ENCODE results near the gene TJP2. TPM values are rescaled to one million over a fixed set of nuclear protein-coding genes. Genes with fewer than 3 reads are reported as not detected.

The TJP2 gene
- total RNA-seq, result 1 to 10 TPM; 3.1 to 5.8 (median 4.1) TPM

- Mint-ChIP-seq H3K4me3 (peak within 1 kb of the TSS; percentile 85), H3K27me3 (ENCODE audit: low read depth) (peaks cover 37% of the 10 kb centered on the region), H3K36me3 (ENCODE audit: insufficient read depth) (no peaks in the 10 kb centered on the region), H3K4me1 (ENCODE audit: low read depth) (peaks cover 43% of the 10 kb centered on the region), H3K9me3 (no peaks in the 10 kb centered on the region)
- DNase-seq (peak; percentile 17), ATAC-seq (peak; percentile 30 to 44)
These were observed at the start of gene TJP2 for GRCh38 chr9:69173891-69174615. Gene TJP2, plus strand, starts transcription at chr9:69174277. Its CDS starts 96 bp downstream, at chr9:69174373.

GRCh38 chr9:69130456-69131441 is 43.3 kb upstream of the TJP2 start:
- Mint-ChIP-seq H3K9me3 (no peaks in the 10 kb centered on the region), H3K36me3 (ENCODE audit: insufficient read depth) (no peaks in the 10 kb centered on the region), H3K27me3 (ENCODE audit: low read depth) (no peaks in the 10 kb centered on the region), H3K4me1 (ENCODE audit: low read depth) (no peaks in the 10 kb centered on the region), H3K4me3 (no peak overlapping the region)
- ATAC-seq, result no peak
- no peak for DNase-seq

- no peak overlapping the region for H3K4me3 Mint-ChIP-seq
These were observed 42.4 kb upstream of the TJP2 start for GRCh38 chr9:69131682-69132081.

GRCh38 chr9:69132361-69132760 is 41.7 kb upstream of the TJP2 start:
- Mint-ChIP-seq H3K4me3 (no peak overlapping the region), H3K27me3 (ENCODE audit: low read depth) (no peaks in the 10 kb centered on the region), H3K9me3 (no peaks in the 10 kb centered on the region), H3K36me3 (ENCODE audit: insufficient read depth) (no peaks in the 10 kb centered on the region), H3K4me1 (ENCODE audit: low read depth) (no peaks in the 10 kb centered on the region)
- ATAC-seq (no peak), DNase-seq (no peak)

More at GRCh38 chr9:69131682-69132081, 42.4 kb upstream of the TJP2 start:
- Mint-ChIP-seq H3K4me1 (ENCODE audit: low read depth) (no peaks in the 10 kb centered on the region), H3K36me3 (ENCODE audit: insufficient read depth) (no peaks in the 10 kb centered on the region), H3K27me3 (ENCODE audit: low read depth) (no peaks in the 10 kb centered on the region), H3K9me3 (no peaks in the 10 kb centered on the region)
- ATAC-seq (no peak), DNase-seq (no peak)

GRCh38 chr9:69134412-69134811 is 39.7 kb upstream of the TJP2 start:
- Mint-ChIP-seq H3K36me3 (ENCODE audit: insufficient read depth) (peaks cover 6% of the 10 kb centered on the region), H3K4me1 (ENCODE audit: low read depth) (no peaks in the 10 kb centered on the region), H3K4me3 (no peak overlapping the region), H3K9me3 (no peaks in the 10 kb centered on the region), H3K27me3 (ENCODE audit: low read depth) (no peaks in the 10 kb centered on the region)
- no peak for ATAC-seq
- DNase-seq, result no peak

- Mint-ChIP-seq H3K4me3 (no peak overlapping the region), H3K9me3 (no peaks in the 10 kb centered on the region), H3K36me3 (ENCODE audit: insufficient read depth) (peaks cover 6% of the 10 kb centered on the region), H3K27me3 (ENCODE audit: low read depth) (no peaks in the 10 kb centered on the region), H3K4me1 (ENCODE audit: low read depth) (no peaks in the 10 kb centered on the region)
- no peak for DNase-seq
- no peak for ATAC-seq
These were observed 37.9 kb upstream of the TJP2 start for GRCh38 chr9:69136185-69136584.

GRCh38 chr9:69136779-69137178 is 37.3 kb upstream of the TJP2 start:
- DNase-seq (no peak), ATAC-seq (no peak)
- H3K9me3 Mint-ChIP-seq, result no peaks in the 10 kb centered on the region
- H3K4me3 Mint-ChIP-seq, result no peak overlapping the region
- H3K36me3 Mint-ChIP-seq (ENCODE audit: insufficient read depth), result peaks cover 6% of the 10 kb centered on the region
- H3K4me1 Mint-ChIP-seq (ENCODE audit: low read depth), result no peaks in the 10 kb centered on the region
- H3K27me3 Mint-ChIP-seq (ENCODE audit: low read depth), result no peaks in the 10 kb centered on the region

- H3K9me3 Mint-ChIP-seq, result no peaks in the 10 kb centered on the region
- H3K27me3 Mint-ChIP-seq (ENCODE audit: low read depth), result no peaks in the 10 kb centered on the region
- DNase-seq, result no peak
- H3K4me3 Mint-ChIP-seq, result no peak overlapping the region
- no peak for ATAC-seq
- H3K4me1 Mint-ChIP-seq (ENCODE audit: low read depth), result peaks cover 2% of the 10 kb centered on the region
- H3K36me3 Mint-ChIP-seq (ENCODE audit: insufficient read depth), result peaks cover 6% of the 10 kb centered on the region
These were observed 36.8 kb upstream of the TJP2 start for GRCh38 chr9:69137311-69137710.

- Mint-ChIP-seq H3K4me3 (no peak overlapping the region), H3K36me3 (ENCODE audit: insufficient read depth) (peaks cover 6% of the 10 kb centered on the region), H3K4me1 (ENCODE audit: low read depth) (peaks cover 2% of the 10 kb centered on the region), H3K9me3 (no peaks in the 10 kb centered on the region), H3K27me3 (ENCODE audit: low read depth) (no peaks in the 10 kb centered on the region)
- no peak for DNase-seq
- ATAC-seq, result no peak
These were observed 34.5 kb upstream of the TJP2 start for GRCh38 chr9:69139596-69139995.

- no peaks in the 10 kb centered on the region for H3K27me3 Mint-ChIP-seq (ENCODE audit: low read depth)
- H3K4me3 Mint-ChIP-seq, result no peak overlapping the region
- ATAC-seq (no peak), DNase-seq (no peak)
- H3K4me1 Mint-ChIP-seq (ENCODE audit: low read depth), result peaks cover 2% of the 10 kb centered on the region
- H3K9me3 Mint-ChIP-seq, result no peaks in the 10 kb centered on the region
- peaks cover 6% of the 10 kb centered on the region for H3K36me3 Mint-ChIP-seq (ENCODE audit: insufficient read depth)
These were observed 33.8 kb upstream of the TJP2 start for GRCh38 chr9:69140123-69140735.

GRCh38 chr9:69141851-69142250 is 32.2 kb upstream of the TJP2 start:
- Mint-ChIP-seq H3K9me3 (no peaks in the 10 kb centered on the region), H3K4me1 (ENCODE audit: low read depth) (peaks cover 2% of the 10 kb centered on the region), H3K4me3 (no peak overlapping the region), H3K36me3 (ENCODE audit: insufficient read depth) (peaks cover 9% of the 10 kb centered on the region), H3K27me3 (ENCODE audit: low read depth) (no peaks in the 10 kb centered on the region)
- ATAC-seq (no peak), DNase-seq (no peak)

GRCh38 chr9:69143291-69143690 is 30.8 kb upstream of the TJP2 start:
- Mint-ChIP-seq H3K9me3 (no peaks in the 10 kb centered on the region), H3K27me3 (ENCODE audit: low read depth) (no peaks in the 10 kb centered on the region), H3K4me3 (no peak overlapping the region), H3K36me3 (ENCODE audit: insufficient read depth) (peaks cover 3% of the 10 kb centered on the region), H3K4me1 (ENCODE audit: low read depth) (peaks cover 2% of the 10 kb centered on the region)
- ATAC-seq (no peak), DNase-seq (no peak)

- Mint-ChIP-seq H3K9me3 (no peaks in the 10 kb centered on the region), H3K27me3 (ENCODE audit: low read depth) (no peaks in the 10 kb centered on the region), H3K4me3 (no peak overlapping the region), H3K4me1 (ENCODE audit: low read depth) (peaks cover 2% of the 10 kb centered on the region), H3K36me3 (ENCODE audit: insufficient read depth) (peaks cover 3% of the 10 kb centered on the region)
- no peak for ATAC-seq
- no peak for DNase-seq
These were observed 28.8 kb upstream of the TJP2 start for GRCh38 chr9:69145144-69145715.

Data from activated T-cell treated with anti-CD3 and anti-CD28 coated beads, Interleukin-2, amount 50 U/mL, for 4 hours (primary cell).